ENCODE results near the gene DSCAML1.

DNA sequence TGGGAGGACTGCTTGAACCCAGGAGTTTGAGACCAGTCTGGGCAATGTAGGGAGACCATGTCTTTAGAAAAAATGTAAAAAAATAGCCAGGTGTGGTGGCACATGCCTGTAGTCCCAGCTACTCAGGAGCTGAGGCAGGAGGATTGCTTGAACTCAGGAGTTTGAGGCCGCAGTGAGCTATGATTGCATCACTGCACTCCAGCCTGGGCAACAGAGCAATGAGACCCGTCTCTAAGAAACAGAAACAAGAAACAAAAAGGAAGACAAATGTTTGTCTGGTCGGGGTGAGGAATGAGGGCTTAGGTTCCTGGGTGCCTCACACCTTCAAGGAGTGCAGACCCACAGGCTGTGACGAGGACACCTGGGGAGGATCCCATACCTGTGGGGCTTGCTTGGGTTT, 277.4 kb downstream of the DSCAML1 start:
- TF ChIP-seq, protein P1, sequence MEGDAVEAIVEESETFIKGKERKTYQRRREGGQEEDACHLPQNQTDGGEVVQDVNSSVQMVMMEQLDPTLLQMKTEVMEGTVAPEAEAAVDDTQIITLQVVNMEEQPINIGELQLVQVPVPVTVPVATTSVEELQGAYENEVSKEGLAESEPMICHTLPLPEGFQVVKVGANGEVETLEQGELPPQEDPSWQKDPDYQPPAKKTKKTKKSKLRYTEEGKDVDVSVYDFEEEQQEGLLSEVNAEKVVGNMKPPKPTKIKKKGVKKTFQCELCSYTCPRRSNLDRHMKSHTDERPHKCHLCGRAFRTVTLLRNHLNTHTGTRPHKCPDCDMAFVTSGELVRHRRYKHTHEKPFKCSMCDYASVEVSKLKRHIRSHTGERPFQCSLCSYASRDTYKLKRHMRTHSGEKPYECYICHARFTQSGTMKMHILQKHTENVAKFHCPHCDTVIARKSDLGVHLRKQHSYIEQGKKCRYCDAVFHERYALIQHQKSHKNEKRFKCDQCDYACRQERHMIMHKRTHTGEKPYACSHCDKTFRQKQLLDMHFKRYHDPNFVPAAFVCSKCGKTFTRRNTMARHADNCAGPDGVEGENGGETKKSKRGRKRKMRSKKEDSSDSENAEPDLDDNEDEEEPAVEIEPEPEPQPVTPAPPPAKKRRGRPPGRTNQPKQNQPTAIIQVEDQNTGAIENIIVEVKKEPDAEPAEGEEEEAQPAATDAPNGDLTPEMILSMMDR (IDR thresholded peaks at IDR 0.05): no peak
- TF ChIP-seq ERG (CRISPR knock-in tag; IDR thresholded peaks at IDR 0.05): no peak
- TF ChIP-seq MAX (CRISPR knock-in tag; IDR thresholded peaks at IDR 0.05): no peak
